ENCODE results near the gene SH3D21.

The SH3D21 gene

DNA sequence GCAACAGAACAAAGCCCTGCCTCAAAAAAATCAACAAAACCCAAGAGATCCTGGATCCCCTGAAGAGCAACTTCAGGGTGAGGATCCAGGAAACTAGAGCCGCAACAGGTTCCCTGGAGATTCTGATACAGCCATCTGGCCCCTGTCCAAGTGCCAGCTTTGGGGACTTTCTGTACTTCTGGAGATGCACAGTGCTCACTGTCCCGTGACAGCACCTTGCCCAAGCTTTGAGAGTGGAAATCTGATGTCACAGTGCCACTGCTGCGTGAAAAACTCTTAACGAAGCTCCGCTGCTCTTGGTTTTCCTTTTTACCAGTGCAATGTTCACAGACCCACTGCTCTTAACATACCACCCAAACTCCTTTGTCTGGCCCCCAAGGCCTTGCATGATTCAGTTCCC is 53.2 kb downstream of the SH3D21 start:
- no peak for DNase-seq (ENCODE audit: low spot score)

DNA sequence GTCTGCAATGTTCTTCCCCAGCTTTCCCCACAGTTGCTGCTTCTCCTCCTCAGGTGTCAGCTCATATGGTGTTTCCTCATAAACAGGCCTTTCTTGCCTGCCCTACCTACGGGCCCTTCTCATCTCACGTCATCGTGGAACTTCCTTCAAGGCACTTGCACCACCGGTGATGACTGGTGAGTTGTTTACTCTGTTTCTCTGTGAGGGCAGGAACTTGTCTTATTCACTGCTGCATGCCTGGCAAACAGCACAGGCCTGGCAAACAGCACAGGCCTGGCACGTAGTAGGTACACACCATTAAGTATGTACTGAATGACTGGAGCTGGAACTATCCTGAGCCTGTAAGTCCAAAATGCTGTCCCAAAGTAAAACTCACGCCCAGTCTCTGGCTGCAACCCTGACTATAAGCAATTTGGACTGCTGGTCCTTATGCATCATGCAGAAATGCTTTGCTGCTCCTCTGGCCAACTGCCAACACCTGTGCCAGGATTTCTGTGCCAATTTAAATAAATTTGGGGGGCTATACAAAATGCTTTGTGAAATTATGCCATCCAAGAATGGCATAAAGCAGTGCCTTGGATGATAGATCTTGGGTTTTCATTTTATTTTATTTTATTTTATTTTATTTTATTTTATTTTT is 53.9 kb downstream of the SH3D21 start:
- no peak for DNase-seq (ENCODE audit: low spot score)

DNA sequence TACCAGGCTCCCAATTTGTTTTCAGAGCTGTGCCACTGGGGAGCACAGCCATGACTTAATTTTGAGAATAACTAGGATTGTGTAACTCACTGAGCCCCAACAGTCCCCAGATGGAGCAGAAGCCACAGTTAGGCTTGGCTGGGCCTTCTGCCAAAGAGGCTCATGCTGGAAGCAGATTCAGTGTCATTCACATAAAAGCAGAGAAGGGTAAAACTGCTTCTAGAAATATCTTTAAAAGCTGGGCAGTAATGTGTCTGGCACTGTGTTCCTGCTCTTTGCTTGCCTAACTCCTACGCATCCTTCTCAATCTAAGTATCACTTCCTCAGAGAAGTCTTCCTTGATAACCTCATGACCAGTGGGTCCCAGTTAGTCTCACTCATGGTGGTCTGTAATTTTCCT is 59.2 kb downstream of the SH3D21 start:
- DNase-seq (ENCODE audit: low spot score), result no peak

DNA sequence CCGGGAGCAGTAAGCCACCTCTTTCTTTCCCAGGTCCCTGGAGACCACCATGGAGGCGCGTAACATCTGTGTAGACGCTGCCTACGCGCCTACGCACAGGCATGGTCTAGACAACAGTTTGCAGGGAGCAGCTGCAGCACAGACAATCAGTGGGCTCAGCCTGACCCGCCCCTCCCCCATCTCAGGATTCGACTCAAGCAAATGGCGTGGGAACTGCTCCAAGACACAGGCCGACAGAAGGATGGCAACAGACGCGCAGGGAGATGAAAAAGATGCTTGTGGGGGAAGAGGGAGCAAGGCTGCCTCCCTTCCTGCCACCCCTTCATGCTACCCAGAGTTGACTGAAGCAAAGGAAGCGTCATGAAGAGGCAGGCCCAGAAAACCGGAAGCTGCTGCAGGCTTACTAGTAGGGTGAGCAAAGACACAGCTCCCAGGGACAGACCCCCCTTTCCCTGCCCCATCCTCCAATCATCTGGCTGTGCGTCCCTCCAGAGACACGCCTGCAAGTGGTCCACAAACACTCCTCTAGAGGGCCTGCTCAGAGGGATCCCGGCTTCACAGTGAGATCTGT is 60.0 kb downstream of the SH3D21 start:
- DNase-seq (ENCODE audit: low spot score), result no peak

DNA sequence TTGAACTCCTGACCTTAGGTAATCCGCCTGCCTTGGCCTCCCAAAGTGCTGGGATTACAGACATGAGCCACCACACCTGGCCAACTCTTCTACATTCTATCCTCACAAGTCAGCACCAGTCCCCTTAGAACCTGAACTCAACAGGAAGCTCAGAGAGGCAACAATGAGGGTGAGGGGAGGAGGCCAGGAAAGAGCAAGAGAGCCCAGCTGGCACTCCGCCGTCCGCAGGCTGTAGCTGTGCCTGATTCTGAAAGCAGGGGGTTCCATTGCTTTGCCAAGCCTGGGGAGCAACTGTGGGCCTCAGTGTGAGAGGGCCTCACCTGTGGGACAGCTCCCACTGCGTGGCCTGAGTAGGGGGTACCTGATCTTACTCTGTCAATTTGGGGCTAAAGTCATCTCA is 60.9 kb downstream of the SH3D21 start:
- no peak for DNase-seq (ENCODE audit: low spot score)

DNA sequence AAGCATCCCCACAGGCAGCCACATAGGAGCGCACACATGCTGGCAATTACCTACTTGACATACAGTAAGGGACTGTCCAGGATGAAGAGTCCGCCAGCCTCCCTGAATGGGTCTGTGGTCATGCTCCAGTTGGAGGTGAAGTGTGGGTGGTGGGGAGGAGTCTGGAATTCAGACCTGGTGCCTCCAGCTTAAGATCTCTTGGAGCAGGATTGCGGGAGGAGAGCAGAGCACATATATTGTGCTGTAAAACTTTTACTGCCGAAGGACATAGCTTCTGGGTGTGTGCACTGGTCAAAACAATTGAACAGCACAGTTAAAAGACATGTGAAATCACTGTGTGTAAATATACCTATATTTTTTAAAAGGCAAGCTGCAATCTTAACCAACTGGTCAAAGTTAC is 61.6 kb downstream of the SH3D21 start:
- no peak for DNase-seq (ENCODE audit: low spot score)

DNA sequence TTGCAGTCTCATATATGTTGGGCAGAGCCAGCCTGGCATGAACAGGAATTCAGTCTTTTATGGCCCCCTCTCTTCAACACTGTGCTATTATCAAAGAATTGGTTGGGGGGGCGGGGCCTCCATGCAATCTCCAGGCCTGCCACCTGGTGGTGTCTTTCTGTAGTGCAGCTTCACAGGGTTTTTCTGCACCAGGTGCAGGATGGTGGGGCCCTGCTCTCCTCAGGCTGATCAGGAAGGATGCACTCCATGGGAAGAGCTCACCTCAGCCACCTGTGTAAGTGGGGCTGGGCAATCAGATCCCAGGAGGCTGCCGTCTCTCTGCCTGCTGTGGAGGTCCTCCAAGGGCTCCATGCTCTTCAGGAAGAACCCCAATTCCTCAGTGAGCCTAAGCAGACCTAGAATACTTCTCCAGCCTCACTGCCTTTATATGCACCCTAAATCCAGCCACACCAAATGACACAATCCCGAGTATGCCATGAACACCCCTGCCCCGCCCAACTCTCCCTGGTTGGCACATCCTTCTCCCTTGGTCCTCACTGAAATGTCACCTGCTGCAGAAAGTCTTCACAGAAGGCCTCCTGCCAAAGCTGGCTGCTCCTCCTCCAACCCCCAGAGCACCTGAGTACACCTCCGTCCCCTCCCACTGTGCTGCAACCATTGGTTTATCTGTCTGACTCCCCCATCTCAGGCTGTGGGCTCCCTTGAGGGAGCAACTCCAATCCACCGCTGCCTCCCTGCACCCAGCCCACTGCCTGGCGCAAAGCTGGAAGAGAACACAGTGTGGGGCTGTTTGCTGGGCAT is 63.1 kb downstream of the SH3D21 start:
- peak; percentile 60 for DNase-seq (ENCODE audit: low spot score)
